ENCODE measurements around the gene NBPF3.
"Not testable (repeated sequence)": the region's sequence is repeated elsewhere in the genome, so short reads cannot be mapped to it uniquely, and the experiment has no call there.

The NBPF3 gene

GRCh38 chr1:21428481-21429073, 11.4 kb upstream of the NBPF3 start:
- H3K27me3 Mint-ChIP-seq; H3K27ac Mint-ChIP-seq (ENCODE audit: low read depth); DNase-seq (ENCODE audit: low spot score in 2 of 2); H3K4me3 Mint-ChIP-seq; H3K4me1 Mint-ChIP-seq; H3K9me3 Mint-ChIP-seq; H3K36me3 Mint-ChIP-seq (ENCODE audit: insufficient read depth); ATAC-seq (replicated peaks; ENCODE audit: extremely low read depth, poor library complexity, severe bottlenecking): not testable (repeated sequence)

GRCh38 chr1:21429210-21429609, 10.7 kb upstream of the NBPF3 start:
- not testable (repeated sequence) for DNase-seq (ENCODE audit: low spot score in 2 of 2); H3K4me3 Mint-ChIP-seq; H3K4me1 Mint-ChIP-seq; H3K36me3 Mint-ChIP-seq (ENCODE audit: insufficient read depth); ATAC-seq (replicated peaks; ENCODE audit: extremely low read depth, poor library complexity, severe bottlenecking); H3K9me3 Mint-ChIP-seq; H3K27ac Mint-ChIP-seq (ENCODE audit: low read depth); H3K27me3 Mint-ChIP-seq

- H3K27me3 Mint-ChIP-seq; H3K36me3 Mint-ChIP-seq (ENCODE audit: insufficient read depth); H3K27ac Mint-ChIP-seq (ENCODE audit: low read depth); H3K4me1 Mint-ChIP-seq; ATAC-seq (replicated peaks; ENCODE audit: extremely low read depth, poor library complexity, severe bottlenecking); H3K4me3 Mint-ChIP-seq; H3K9me3 Mint-ChIP-seq; DNase-seq (ENCODE audit: low spot score in 2 of 2): not testable (repeated sequence)
Observed at GRCh38 chr1:21430875-21431274, 9.1 kb upstream of the NBPF3 start.

DNA sequence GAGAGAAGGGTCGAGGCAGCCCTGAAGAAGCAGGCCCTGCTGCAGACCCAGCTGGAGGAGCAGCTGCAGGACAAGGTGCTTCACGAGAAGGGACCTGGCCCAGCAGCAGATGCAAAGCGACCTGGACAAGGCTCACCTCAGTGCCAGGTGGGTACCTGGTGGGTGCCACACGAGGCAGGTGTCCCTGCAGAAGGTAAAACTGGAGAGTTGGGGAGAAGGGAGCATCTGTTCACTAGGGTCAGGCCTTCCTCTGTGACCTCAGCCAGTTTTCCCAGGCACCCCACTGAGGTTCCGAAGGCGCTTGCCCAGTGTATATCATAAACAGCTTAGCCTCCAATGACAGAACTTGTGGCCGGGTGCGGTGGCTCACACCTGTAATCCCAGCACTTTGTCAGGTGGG, 5.5 kb upstream of the NBPF3 start:
- no peaks in the 10 kb centered on the region for H3K9me3 Mint-ChIP-seq
- no peaks in the 10 kb centered on the region for H3K36me3 Mint-ChIP-seq (ENCODE audit: insufficient read depth)
- no peak overlapping the region for H3K4me3 Mint-ChIP-seq
- DNase-seq (ENCODE audit: low spot score in 2 of 2) (no peak), ATAC-seq (replicated peaks; ENCODE audit: extremely low read depth, poor library complexity, severe bottlenecking) (no peak)
- H3K27me3 Mint-ChIP-seq = no peaks in the 10 kb centered on the region
- H3K27ac Mint-ChIP-seq (ENCODE audit: low read depth) = no peak overlapping the region
- H3K4me1 Mint-ChIP-seq = no peaks in the 10 kb centered on the region

GRCh38 chr1:21435646-21436487, 4.1 kb upstream of the NBPF3 start:
- Mint-ChIP-seq H3K4me3 (no peak overlapping the region), H3K4me1 (peaks cover 11% of the 10 kb centered on the region), H3K27me3 (no peaks in the 10 kb centered on the region), H3K9me3 (no peaks in the 10 kb centered on the region), H3K27ac (ENCODE audit: low read depth) (no peak overlapping the region), H3K36me3 (ENCODE audit: insufficient read depth) (peaks cover 6% of the 10 kb centered on the region)
- ATAC-seq (replicated peaks; ENCODE audit: extremely low read depth, poor library complexity, severe bottlenecking) (no peak), DNase-seq (ENCODE audit: low spot score in 2 of 2) (no peak)

DNA sequence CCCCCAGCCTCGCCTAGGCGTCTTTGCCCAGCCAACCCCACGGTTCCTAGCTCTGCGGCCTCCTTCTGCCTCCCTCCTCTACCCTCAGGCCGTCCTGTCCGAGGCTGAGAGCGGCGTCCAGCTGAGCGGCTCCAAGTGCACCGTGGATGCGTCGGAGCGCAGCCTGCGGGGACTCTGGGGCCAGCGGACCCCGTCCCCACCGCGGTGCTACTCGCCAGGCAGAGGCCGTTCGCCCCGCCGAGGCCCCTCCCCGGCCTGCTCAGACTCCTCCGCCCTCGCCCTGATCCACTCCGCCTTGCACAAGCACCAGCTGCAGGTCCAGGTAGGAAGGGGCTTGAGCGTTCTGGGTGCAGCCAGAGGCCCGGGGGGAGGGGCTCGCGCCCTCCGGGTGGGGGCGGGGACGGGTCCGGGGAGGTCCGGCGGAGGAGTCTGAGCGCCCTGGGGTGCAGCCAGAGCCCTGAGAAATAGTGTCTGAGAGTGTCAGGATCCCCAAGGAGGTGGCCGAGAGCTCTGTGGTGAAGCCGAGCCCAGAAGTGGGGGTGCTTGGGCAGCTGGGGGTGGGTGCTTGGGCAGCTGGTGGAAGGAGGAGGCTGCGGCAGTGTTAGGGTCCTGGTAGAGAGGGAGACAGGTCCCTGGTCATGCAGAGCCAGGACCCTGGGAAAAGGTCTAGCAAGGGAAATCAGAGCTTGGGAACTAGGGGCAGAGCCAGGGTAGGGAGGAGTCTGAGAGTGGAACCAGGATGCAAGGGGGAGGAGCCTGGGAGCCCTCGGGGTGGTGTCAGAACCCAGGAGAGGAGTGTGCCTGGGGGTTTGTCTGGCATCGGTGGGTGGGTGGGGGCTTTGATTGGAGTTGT, 3.2 kb upstream of the NBPF3 start:
- Mint-ChIP-seq H3K36me3 (ENCODE audit: insufficient read depth) (peaks cover 8% of the 10 kb centered on the region), H3K4me3 (no peak overlapping the region), H3K4me1 (peaks cover 14% of the 10 kb centered on the region), H3K27ac (ENCODE audit: low read depth) (no peak overlapping the region), H3K9me3 (no peaks in the 10 kb centered on the region), H3K27me3 (no peaks in the 10 kb centered on the region)
- DNase-seq (ENCODE audit: low spot score in 2 of 2) (no peak), ATAC-seq (replicated peaks; ENCODE audit: extremely low read depth, poor library complexity, severe bottlenecking) (no peak)

DNA sequence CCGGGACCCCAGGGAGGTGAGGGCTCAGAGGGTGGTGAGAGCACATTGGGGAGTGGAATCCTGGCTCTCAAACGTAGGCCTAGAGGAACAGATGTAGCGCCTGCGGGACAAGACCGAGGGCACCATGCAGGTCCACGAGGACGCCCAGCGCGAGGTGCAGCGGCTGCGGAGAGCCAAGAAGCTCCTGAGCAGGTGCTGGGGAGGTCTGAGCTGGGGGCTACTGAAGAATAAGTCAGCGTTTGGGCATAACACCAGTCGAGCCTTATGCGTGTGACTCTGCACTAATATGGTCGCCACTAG, 2.6 kb upstream of the NBPF3 start:
- DNase-seq (ENCODE audit: low spot score in 2 of 2) = no peak
- H3K4me3 Mint-ChIP-seq = no peak overlapping the region
- H3K27me3 Mint-ChIP-seq = no peaks in the 10 kb centered on the region
- no peaks in the 10 kb centered on the region for H3K9me3 Mint-ChIP-seq
- H3K4me1 Mint-ChIP-seq = peaks cover 14% of the 10 kb centered on the region
- no peak for ATAC-seq (replicated peaks; ENCODE audit: extremely low read depth, poor library complexity, severe bottlenecking)
- no peak overlapping the region for H3K27ac Mint-ChIP-seq (ENCODE audit: low read depth)
- peaks cover 8% of the 10 kb centered on the region for H3K36me3 Mint-ChIP-seq (ENCODE audit: insufficient read depth)

GRCh38 chr1:21438646-21439312, 1.2 kb upstream of the NBPF3 start:
- not testable (repeated sequence) for H3K36me3 Mint-ChIP-seq (ENCODE audit: insufficient read depth); ATAC-seq (replicated peaks; ENCODE audit: extremely low read depth, poor library complexity, severe bottlenecking); H3K9me3 Mint-ChIP-seq; H3K27me3 Mint-ChIP-seq; DNase-seq (ENCODE audit: low spot score in 2 of 2)
- peak overlapping the region; percentile 95 for H3K27ac Mint-ChIP-seq (ENCODE audit: low read depth)
- peak overlapping the region; percentile 96 for H3K4me3 Mint-ChIP-seq
- H3K4me1 Mint-ChIP-seq = peaks cover 14% of the 10 kb centered on the region

DNA sequence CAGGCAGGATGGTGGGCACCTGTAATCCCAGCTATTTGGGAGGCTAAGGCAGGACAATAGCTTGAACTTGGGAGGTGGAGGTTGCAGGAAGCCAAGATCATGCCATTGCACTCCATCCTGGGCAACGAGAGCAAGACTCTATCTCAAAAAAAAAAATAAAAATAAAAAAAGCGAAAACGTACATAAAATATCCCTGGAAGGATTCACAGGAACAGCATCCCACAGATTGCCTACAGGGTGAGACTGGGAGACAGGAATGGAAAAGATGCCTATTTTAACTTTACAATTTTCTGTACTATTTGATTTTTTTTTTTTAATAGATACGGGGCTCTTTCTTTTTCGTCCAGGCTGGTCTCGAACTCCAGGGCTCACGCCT, 604 bp upstream of the NBPF3 start:
- Mint-ChIP-seq H3K4me1 (peaks cover 14% of the 10 kb centered on the region), H3K4me3 (peak overlapping the region; percentile 96), H3K27me3 (no peaks in the 10 kb centered on the region), H3K36me3 (ENCODE audit: insufficient read depth) (peaks cover 8% of the 10 kb centered on the region), H3K9me3 (no peaks in the 10 kb centered on the region), H3K27ac (ENCODE audit: low read depth) (peak overlapping the region; percentile 95)
- no peak for DNase-seq (ENCODE audit: low spot score in 2 of 2)
- ATAC-seq (replicated peaks; ENCODE audit: extremely low read depth, poor library complexity, severe bottlenecking) = no peak

DNA sequence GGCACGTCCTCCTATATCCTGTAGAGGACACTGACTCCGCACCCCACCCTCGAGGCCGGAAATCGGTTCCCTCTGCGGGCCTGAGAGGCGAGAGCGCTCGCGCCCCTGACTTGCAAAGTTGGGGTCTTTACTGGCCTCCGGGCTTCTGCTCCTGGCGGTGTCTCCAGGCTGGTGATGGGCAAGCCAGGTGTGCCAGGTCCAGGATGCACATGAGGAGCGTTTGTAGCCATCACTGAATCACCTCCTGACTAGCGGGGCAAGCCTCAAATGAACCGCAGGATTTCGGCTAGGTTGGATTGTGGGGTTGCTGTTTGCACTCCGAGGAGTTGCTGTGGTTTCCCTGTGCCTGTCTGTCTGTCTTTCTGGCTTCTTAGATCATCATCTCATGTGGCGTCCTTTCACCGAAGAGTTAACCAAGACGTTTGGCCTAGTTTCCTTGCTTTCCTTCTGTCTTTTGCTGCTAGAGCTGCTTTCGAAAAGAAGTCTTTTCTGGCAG, 741 bp downstream of the NBPF3 start:
- H3K9me3 Mint-ChIP-seq; DNase-seq (ENCODE audit: low spot score in 2 of 2); H3K27me3 Mint-ChIP-seq: not testable (repeated sequence)
- H3K4me1 Mint-ChIP-seq = peaks cover 15% of the 10 kb centered on the region
- peak overlapping the region; percentile 96 for H3K4me3 Mint-ChIP-seq
- peaks cover 11% of the 10 kb centered on the region for H3K36me3 Mint-ChIP-seq (ENCODE audit: insufficient read depth)
- ATAC-seq (replicated peaks; ENCODE audit: extremely low read depth, poor library complexity, severe bottlenecking) = peak; percentile 31
- peak overlapping the region; percentile 41 for H3K27ac Mint-ChIP-seq (ENCODE audit: low read depth)

- H3K9me3 Mint-ChIP-seq; DNase-seq (ENCODE audit: low spot score in 2 of 2); ATAC-seq (replicated peaks; ENCODE audit: extremely low read depth, poor library complexity, severe bottlenecking); H3K4me3 Mint-ChIP-seq; H3K27me3 Mint-ChIP-seq; H3K27ac Mint-ChIP-seq (ENCODE audit: low read depth): not testable (repeated sequence)
- Mint-ChIP-seq H3K36me3 (ENCODE audit: insufficient read depth) (peaks cover 13% of the 10 kb centered on the region), H3K4me1 (peaks cover 33% of the 10 kb centered on the region)
Observed at GRCh38 chr1:21446647-21447046, 6.7 kb downstream of the NBPF3 start.

DNA sequence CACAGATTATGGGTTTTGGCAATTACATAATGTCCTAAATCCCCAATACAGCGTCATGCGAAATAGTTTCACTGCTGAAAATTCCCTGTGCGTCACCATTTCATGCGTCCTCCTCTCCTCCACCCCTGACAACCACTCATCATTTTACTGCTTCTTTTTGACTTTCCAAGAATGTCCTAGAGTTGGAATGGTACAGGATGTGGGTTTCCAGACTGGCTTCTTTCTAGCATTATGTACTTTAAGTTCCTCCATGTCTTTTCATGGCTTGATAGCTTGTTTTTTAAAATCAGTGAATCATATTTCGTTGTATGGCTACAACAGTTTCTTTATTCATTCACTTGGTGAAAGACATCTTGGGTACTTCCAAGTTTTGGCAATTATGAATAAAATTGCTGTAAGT, 7.4 kb downstream of the NBPF3 start:
- Mint-ChIP-seq H3K9me3 (no peaks in the 10 kb centered on the region), H3K4me3 (no peak overlapping the region), H3K36me3 (ENCODE audit: insufficient read depth) (peaks cover 13% of the 10 kb centered on the region), H3K27me3 (no peaks in the 10 kb centered on the region), H3K27ac (ENCODE audit: low read depth) (no peak overlapping the region), H3K4me1 (peaks cover 33% of the 10 kb centered on the region)
- ATAC-seq (replicated peaks; ENCODE audit: extremely low read depth, poor library complexity, severe bottlenecking) (no peak), DNase-seq (ENCODE audit: low spot score in 2 of 2) (no peak)
